GM21360 (cell line): ENCODE measurements around the gene BMP6.

Experiments
- ATAC-seq: cut with Tn5 transposase; IDR thresholded peaks from one replicate; pipeline ENCODE4 v1.9.1; 2021; ENCODE audit warnings: mild to moderate bottlenecking, moderate library complexity; ENCODE audit not compliant: unreplicated experiment

BMP6 gene

GRCh38 chr6:7919871-7920270 is 194.0 kb downstream of the BMP6 start:
- no peak for ATAC-seq

GRCh38 chr6:7920425-7920824 is 194.5 kb downstream of the BMP6 start:
- ATAC-seq, result no peak

DNA sequence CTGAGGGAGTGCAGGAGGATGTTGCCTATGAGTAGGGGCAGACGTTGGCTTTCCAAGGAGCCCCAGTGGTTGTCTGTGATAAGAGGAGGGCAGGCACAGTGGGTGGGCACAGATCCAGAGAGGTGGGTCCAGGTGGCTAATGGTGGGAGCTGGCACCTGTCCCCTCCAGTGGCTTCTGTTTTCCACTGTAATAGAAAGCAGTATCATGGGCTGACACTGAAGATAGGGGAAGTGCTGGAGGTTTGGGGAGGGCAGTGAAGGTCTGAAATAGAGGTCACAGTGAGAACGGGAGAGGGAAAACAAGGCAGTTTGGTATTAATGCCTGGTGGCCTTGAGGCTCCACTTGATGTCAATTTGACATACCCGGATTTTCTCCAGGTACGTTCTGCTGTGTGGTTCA is 195.1 kb downstream of the BMP6 start:
- no peak for ATAC-seq

DNA sequence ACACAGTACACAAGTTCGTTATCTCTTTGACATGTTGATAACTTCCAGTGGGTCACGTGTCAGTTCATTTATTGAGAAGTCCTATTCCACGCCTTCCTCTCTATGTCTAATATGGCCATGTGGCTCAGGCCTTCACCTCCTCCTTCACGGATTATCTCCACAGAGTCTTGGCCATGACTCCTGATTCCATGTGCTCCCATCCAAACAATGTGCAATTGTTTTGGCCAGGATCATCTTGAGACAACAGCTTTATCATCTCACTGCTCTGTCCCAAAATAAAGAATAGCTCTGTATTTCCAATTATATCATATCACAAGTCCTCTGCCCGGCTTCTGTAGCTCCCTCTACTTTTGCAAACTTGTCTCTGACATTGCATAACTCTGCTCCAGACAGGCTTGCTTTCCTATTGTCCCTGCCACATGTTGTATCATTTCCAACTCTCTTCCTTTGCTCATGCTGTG is 195.8 kb downstream of the BMP6 start:
- ATAC-seq, result no peak

DNA sequence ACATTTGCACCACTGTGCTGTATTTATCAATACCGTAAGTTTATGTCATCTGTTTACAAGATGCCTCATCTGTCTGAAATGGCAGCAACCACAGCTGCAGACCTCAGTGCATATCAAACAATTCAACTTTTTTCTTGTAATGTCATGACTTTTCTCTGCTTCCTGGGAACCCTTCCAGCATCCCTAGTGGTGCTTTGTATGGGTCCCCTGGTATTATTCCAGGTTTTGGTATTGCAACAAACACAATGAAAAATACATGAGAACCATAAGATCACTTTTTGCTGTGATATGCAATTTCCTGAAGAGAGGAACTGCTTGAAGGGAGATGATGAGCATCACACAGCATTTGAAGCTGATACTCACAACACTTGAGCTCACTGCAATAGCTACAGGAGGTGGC is 196.7 kb downstream of the BMP6 start:
- no peak for ATAC-seq

DNA sequence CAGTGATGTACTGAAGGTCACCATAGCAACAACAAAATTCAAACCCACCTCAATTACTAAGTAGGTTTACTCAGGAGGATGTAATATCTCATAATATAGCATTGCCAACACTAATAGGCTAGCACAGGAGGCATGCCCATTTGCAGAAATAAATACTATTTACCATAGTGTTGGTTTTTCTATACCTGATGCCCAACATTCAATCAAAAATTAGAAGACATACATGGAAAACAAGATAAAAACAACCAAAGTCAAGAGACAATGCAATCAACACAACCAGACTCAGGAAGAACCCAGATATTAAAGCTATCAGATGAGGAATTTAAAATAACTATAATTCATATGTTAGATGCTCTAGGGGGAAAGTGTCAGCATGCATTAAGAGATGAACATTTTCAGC is 199.0 kb downstream of the BMP6 start:
- no peak for ATAC-seq
